SKM-1 treated with dmso at 0.1 percent for 144 hours (cell line): ENCODE data around the gene FAM171A1.
"Not testable (repeated sequence)": the region's sequence is repeated elsewhere in the genome, so short reads cannot be mapped to it uniquely, and the experiment has no call there.

ENCODE experiments used
- DNase-seq: peaks from one replicate; lab custom pipeline; 2025; ENCODE audit not compliant: unreplicated experiment; lab: John Stamatoyannopoulos, UW

Gene FAM171A1

GRCh38 chr10:15320522-15321203 is 50.4 kb downstream of the FAM171A1 start:
- DNase-seq = no peak

- no peak for DNase-seq
Measured at GRCh38 chr10:15320118-15320517, 51.0 kb downstream of the FAM171A1 start.

GRCh38 chr10:15316871-15317464 is 54.1 kb downstream of the FAM171A1 start:
- DNase-seq = no peak

GRCh38 chr10:15316145-15316544 is 54.9 kb downstream of the FAM171A1 start:
- no peak for DNase-seq

- no peak for DNase-seq
Measured at GRCh38 chr10:15315286-15315685, 55.8 kb downstream of the FAM171A1 start.

GRCh38 chr10:15314482-15315045 is 56.5 kb downstream of the FAM171A1 start:
- no peak for DNase-seq

- DNase-seq = no peak
Measured at GRCh38 chr10:15313843-15314242, 57.2 kb downstream of the FAM171A1 start.

- DNase-seq = no peak
Measured at GRCh38 chr10:15313047-15313446, 58.0 kb downstream of the FAM171A1 start.

- no peak for DNase-seq
Measured at GRCh38 chr10:15311569-15312280, 59.4 kb downstream of the FAM171A1 start.

GRCh38 chr10:15310776-15311568 is 60.1 kb downstream of the FAM171A1 start:
- no peak for DNase-seq

GRCh38 chr10:15309221-15309620 is 61.9 kb downstream of the FAM171A1 start:
- no peak for DNase-seq

GRCh38 chr10:15306735-15307280 is 64.3 kb downstream of the FAM171A1 start:
- DNase-seq = no peak

- no peak for DNase-seq
Measured at GRCh38 chr10:15305634-15306033, 65.5 kb downstream of the FAM171A1 start.

GRCh38 chr10:15305161-15305560 is 65.9 kb downstream of the FAM171A1 start:
- no peak for DNase-seq

- not testable (repeated sequence) for DNase-seq
Measured at GRCh38 chr10:15302188-15302956, 68.7 kb downstream of the FAM171A1 start.

GRCh38 chr10:15300697-15301096 is 70.4 kb downstream of the FAM171A1 start:
- DNase-seq = no peak

GRCh38 chr10:15300145-15300544 is 70.9 kb downstream of the FAM171A1 start:
- no peak for DNase-seq

- DNase-seq = no peak
Measured at GRCh38 chr10:15296701-15297100, 74.4 kb downstream of the FAM171A1 start.

- DNase-seq = no peak
Measured at GRCh38 chr10:15295537-15296325, 75.4 kb downstream of the FAM171A1 start.
